CD14-positive monocyte (primary cell): ENCODE measurements around the gene OR2C1. TPM values are rescaled to one million over a fixed set of nuclear protein-coding genes. Genes with fewer than 3 reads are reported as not detected.
A peak's percentile ranks its signal among the peaks of the same experiment; 100 is the strongest.

Experiments used
- DNase-seq, 3 donors: peaks; one replicate each; pipeline ENCODE4 v3.0.0-alpha.2; 2011 to 2022
- H2AFZ ChIP-seq: 2 replicates; pipeline ENCODE4 v1.6.0; 2012; ENCODE audit warnings: mild to moderate bottlenecking, low read depth, low read length, inconsistent platforms; ENCODE audit not compliant: insufficient read depth, poor library complexity, severe bottlenecking
- H3K27ac ChIP-seq, 2 donors: 1 replicate in 1 of 2; 2 replicates in 1 of 2; pipeline ENCODE4 v1.5.1; 2012 to 2013; ENCODE audit warnings: low read length in 2 of 2, control low read depth in 1 of 2, inconsistent platforms in 1 of 2, low read depth in 1 of 2, mild to moderate bottlenecking in 1 of 2
- H3K27me3 ChIP-seq, 2 donors: one replicate each; pipeline versions ENCODE4 v1.6.0 to v1.6.1; 2011 to 2013; ENCODE audit warnings: low read length in 2 of 2; ENCODE audit not compliant: control insufficient read depth in 2 of 2, insufficient read depth in 2 of 2
- H3K36me3 ChIP-seq, 2 donors: replicated peaks in 1 of 2; 1 replicate in 1 of 2; 2 replicates in 1 of 2; pipeline versions ENCODE4 v1.5.1 to v1.6.1; 2012 to 2013; ENCODE audit warnings: low read length in 2 of 2, control low read depth in 1 of 2, inconsistent platforms in 1 of 2, mild to moderate bottlenecking in 1 of 2; ENCODE audit not compliant: insufficient read depth in 2 of 2, control insufficient read depth in 1 of 2
- H3K4me1 ChIP-seq, 2 donors: 1 replicate in 1 of 2; 2 replicates in 1 of 2; pipeline versions ENCODE4 v1.5.1 to v1.6.1; 2012 to 2013; ENCODE audit warnings: low read length in 2 of 2, control low read depth in 1 of 2, inconsistent platforms in 1 of 2, mild to moderate bottlenecking in 1 of 2, moderate library complexity in 1 of 2; ENCODE audit not compliant: insufficient read depth in 2 of 2, control insufficient read depth in 1 of 2
- H3K4me2 ChIP-seq: replicated peaks from 2 replicates; pipeline ENCODE3; 2012; ENCODE audit warnings: low read length, moderate library complexity, mild to moderate bottlenecking; ENCODE audit not compliant: poor library complexity, severe bottlenecking; ENCODE audit errors: extremely low read depth
- H3K4me3 ChIP-seq, 3 experiments: fragments of 200-600 bp in 1 of 3; sonication (generic) in 1 of 3; replicated peaks in 1 of 3; 1 replicate in 2 of 3; 2 replicates in 1 of 3; pipeline ENCODE4 v1.5.1; 2011 to 2013; ENCODE audit warnings: low read length in 3 of 3, mild to moderate bottlenecking in 3 of 3, control low read depth in 2 of 3, low read depth in 2 of 3, inconsistent platforms in 1 of 3, moderate library complexity in 1 of 3
- H3K79me2 ChIP-seq: 2 replicates; pipeline ENCODE4 v1.6.0; 2012; ENCODE audit warnings: mild to moderate bottlenecking, control low read depth, inconsistent platforms, low read length, moderate library complexity; ENCODE audit not compliant: insufficient read depth
- H3K9ac ChIP-seq: 2 replicates; pipeline ENCODE4 v1.6.0; 2017; ENCODE audit warnings: low read length, mild to moderate bottlenecking; ENCODE audit not compliant: insufficient read depth, poor library complexity, severe bottlenecking
- H3K9me3 ChIP-seq, 2 donors: replicated peaks in 1 of 2; 1 replicate in 1 of 2; 2 replicates in 1 of 2; pipeline versions ENCODE4 v1.5.1 to v1.6.1; 2012 to 2013; ENCODE audit warnings: low read length in 2 of 2, control low read depth in 1 of 2; ENCODE audit not compliant: control insufficient read depth in 1 of 2, insufficient read depth in 1 of 2
- H4K20me1 ChIP-seq: 2 replicates; pipeline ENCODE4 v1.6.0; 2012; ENCODE audit warnings: mild to moderate bottlenecking, low read length, control low read depth, moderate library complexity; ENCODE audit not compliant: insufficient read depth
- H3K27ac Mint-ChIP-seq, 7 donors: one replicate each; pipeline ENCODE4 v1.8.0; 2020; ENCODE audit warnings: mild to moderate bottlenecking in 7 of 7, mixed read lengths in 7 of 7, moderate library complexity in 6 of 7, inconsistent platforms in 2 of 7
- H3K27me3 Mint-ChIP-seq, 3 donors: one replicate each; pipeline ENCODE4 v1.8.0; 2021 to 2022; ENCODE audit warnings: low read depth in 3 of 3, mild to moderate bottlenecking in 3 of 3, mixed read lengths in 3 of 3, moderate library complexity in 3 of 3, inconsistent platforms in 1 of 3
- H3K36me3 Mint-ChIP-seq, 2 donors: one replicate each; pipeline ENCODE4 v1.8.0; 2020; ENCODE audit warnings: mixed read lengths in 2 of 2, inconsistent platforms in 1 of 2, mild to moderate bottlenecking in 1 of 2
- H3K4me1 Mint-ChIP-seq: one replicate; pipeline ENCODE4 v1.8.0; 2020; ENCODE audit warnings: mild to moderate bottlenecking, mixed read lengths
- H3K4me3 Mint-ChIP-seq, 2 donors: one replicate each; pipeline ENCODE4 v1.8.0; 2020; ENCODE audit warnings: mild to moderate bottlenecking in 2 of 2, mixed read lengths in 2 of 2, moderate library complexity in 1 of 2
- H3K9me3 Mint-ChIP-seq, 7 donors: one replicate each; pipeline ENCODE4 v1.8.0; 2020 to 2022; ENCODE audit warnings: mixed read lengths in 7 of 7, mild to moderate bottlenecking in 6 of 7, moderate library complexity in 6 of 7, inconsistent platforms in 2 of 7
- CTCF ChIP-seq: fragments of 200-600 bp; IDR thresholded peaks from one replicate; pipeline ENCODE4 v1.8.0; 2022; ENCODE audit warnings: antibody characterized with exemption, mild to moderate bottlenecking
- WGBS: methylation state at CpG from one replicate; pipeline ENCODE4 v1.1.5; 2013; ENCODE audit warnings: missing lambda C conversion rate; ENCODE audit not compliant: insufficient coverage; 5-methylcytosine and 5-hydroxymethylcytosine counted together
- intact Hi-C, 2 donors: fragments of 100-400 bp; cut with micrococcal nuclease; formaldehyde crosslinking; loops; one replicate each; pipeline versions ENCODE4 v1.15.0 to v1.15.1; 2023
- polyA minus RNA-seq: library from RNA; depleted of rRNA, polyadenylated mRNA; stranded (reverse); fragments of >200 nt; gene quantifications from 2 replicates; pipeline ENCODE4 v1.2.3, GENCODE V29; 2012
- polyA plus RNA-seq, 3 donors: library from polyadenylated mRNA; depleted of rRNA in 1 of 3; unstranded in 2 of 3; stranded (reverse) in 1 of 3; fragments of 300-500 nt in 2 of 3; fragments of >200 nt in 1 of 3; fragmentation: Illumina TruSeq in 2 of 3; gene quantifications; 1 replicate in 2 of 3; 2 replicates in 1 of 3; pipeline ENCODE4 v1.2.3, GENCODE V29; 2012 to 2021
- total RNA-seq, 12 experiments: library from RNA in 1 of 12; stranded (reverse) in 1 of 12; fragments of 120-200 nt in 1 of 12; gene quantifications; one replicate each; pipeline ENCODE4 v1.2.4 and lab custom pipeline; 2013 to 2026; ENCODE audit warnings: mixed read lengths in 6 of 12, inconsistent platforms in 1 of 12

OR2C1 gene
- total RNA-seq (2013): 0.06 TPM
- polyA plus RNA-seq (under 1 TPM in 1 of 3 donors, not detected in 2; 0.12 TPM), polyA minus RNA-seq (0.14 and 0.48 TPM in 2 replicates), total RNA-seq (lab: John Stamatoyannopoulos, UW) (0 to 0.15 (median 0) reads per million in 11 experiments)

- no peak within 1 kb of the TSS for H3K9ac ChIP-seq
- no peak for TF ChIP-seq CTCF
- H3K4me3 ChIP-seq: no peak within 1 kb of the TSS
- H3K27ac ChIP-seq: no peak within 1 kb of the TSS
- no peaks in the 10 kb centered on the region for H3K4me1 ChIP-seq
- peaks cover 4 to 12% (median 9%) of the 10 kb centered on the region in 3 donors for H3K27me3 Mint-ChIP-seq
- intact Hi-C loops: no loop called here
- no peak for DNase-seq
- no peaks in the 10 kb centered on the region for H3K36me3 Mint-ChIP-seq
- no peak within 1 kb of the TSS for H2AFZ ChIP-seq
- H3K27ac Mint-ChIP-seq: no peak within 1 kb of the TSS
- no peaks in the 10 kb centered on the region for H3K36me3 ChIP-seq
- peaks cover 18 to 64% (median 56%) of the 10 kb centered on the region in 7 donors for H3K9me3 Mint-ChIP-seq
- H3K4me1 Mint-ChIP-seq: peaks cover 4% of the 10 kb centered on the region
- H3K27me3 ChIP-seq: no peaks in the 10 kb centered on the region
- no peak within 1 kb of the TSS for H3K4me3 Mint-ChIP-seq
- WGBS: 83% methylated on average over 3 of the region's 3 CpGs
- H3K79me2 ChIP-seq: no peaks in the 10 kb centered on the region
- peaks cover 24 to 32% of the 10 kb centered on the region in 2 donors for H3K9me3 ChIP-seq
- no peak within 1 kb of the TSS for H3K4me2 ChIP-seq
- no peaks in the 10 kb centered on the region for H4K20me1 ChIP-seq
Measured at GRCh38 chr16:3355589-3355988, at the start of gene OR2C1. Gene OR2C1, plus strand, starts transcription at chr16:3355889. Its CDS starts 52 bp downstream, at chr16:3355941.

GRCh38 chr16:3306078-3306477 lies 49.6 kb upstream of the OR2C1 start:
- peaks cover 7 to 36% of the 10 kb centered on the region in 2 donors for H3K36me3 ChIP-seq
- peak overlapping the region in 5 of 7 donors; percentile 35 to 85 (median 80) for H3K27ac Mint-ChIP-seq
- H3K9me3 Mint-ChIP-seq: peaks cover 44 to 97% (median 95%) of the 10 kb centered on the region in 7 donors
- H3K9ac ChIP-seq: peak overlapping the region; percentile 78
- peak overlapping the region; percentile 67 to 78 (median 76) for H3K4me3 ChIP-seq
- H3K9me3 ChIP-seq: peaks cover 82 to 89% of the 10 kb centered on the region in 2 donors
- no peaks in the 10 kb centered on the region for H3K27me3 ChIP-seq
- H3K79me2 ChIP-seq: peaks cover 14% of the 10 kb centered on the region
- peak overlapping the region; percentile 75 for H3K4me2 ChIP-seq
- intact Hi-C loops: loop anchor here in 1 of 2 donors (2.0 to 5.0 kb wide), 2 partner anchors 41 to 96 kb away; partner anchors contain the start of genes ZNF174 and ZSCAN32
- H3K27ac ChIP-seq: peak overlapping the region; percentile 86 to 90
- H3K27me3 Mint-ChIP-seq: peaks cover 1 to 7% (median 5%) of the 10 kb centered on the region in 3 donors
- TF ChIP-seq CTCF: no peak
- no peak for DNase-seq
- peaks cover 12 to 22% of the 10 kb centered on the region in 2 donors for H3K4me1 ChIP-seq
- peak overlapping the region; percentile 79 to 82 for H3K4me3 Mint-ChIP-seq
- H3K36me3 Mint-ChIP-seq: peaks cover 25 to 47% of the 10 kb centered on the region in 2 donors
- peaks cover 13% of the 10 kb centered on the region for H3K4me1 Mint-ChIP-seq
- H4K20me1 ChIP-seq: no peaks in the 10 kb centered on the region
- H2AFZ ChIP-seq: peak overlapping the region; percentile 84
- WGBS: 62% methylated on average over 5 of the region's 11 CpGs
